ENCODE results near the gene ZNF660.

The ZNF660 gene

GRCh38 chr3:44628716-44629115, 44.0 kb downstream of the ZNF660 start:
- no peak for DNase-seq (ENCODE audit: low read depth)
- no peak for TF ChIP-seq CTCF (IDR thresholded peaks at IDR 0.05; ENCODE audit: low read depth, low read length)
- no peak for TF ChIP-seq POLR2A (IDR thresholded peaks at IDR 0.05; ENCODE audit: extremely low read depth, insufficient read length)
- no peak for TF ChIP-seq MYC (IDR thresholded peaks at IDR 0.05; ENCODE audit: low read depth, low read length)
- no peak for TF ChIP-seq MAX (IDR thresholded peaks at IDR 0.05; ENCODE audit: low read depth, low read length)
- no peak overlapping the region for H3K4me3 ChIP-seq (ENCODE audit: low read depth, low read length)

- DNase-seq (ENCODE audit: low read depth): no peak
- TF ChIP-seq CTCF (IDR thresholded peaks at IDR 0.05; ENCODE audit: low read depth, low read length) (no peak), MAX (IDR thresholded peaks at IDR 0.05; ENCODE audit: low read depth, low read length) (no peak), MYC (IDR thresholded peaks at IDR 0.05; ENCODE audit: low read depth, low read length) (no peak), POLR2A (IDR thresholded peaks at IDR 0.05; ENCODE audit: extremely low read depth, insufficient read length) (no peak)
- H3K4me3 ChIP-seq (ENCODE audit: low read depth, low read length): no peak overlapping the region
Measured at GRCh38 chr3:44632193-44632592, 47.4 kb downstream of the ZNF660 start.

- H3K4me3 ChIP-seq (ENCODE audit: low read depth, low read length): no peak overlapping the region
- TF ChIP-seq MYC (IDR thresholded peaks at IDR 0.05; ENCODE audit: low read depth, low read length) (no peak), MAX (IDR thresholded peaks at IDR 0.05; ENCODE audit: low read depth, low read length) (no peak), CTCF (IDR thresholded peaks at IDR 0.05; ENCODE audit: low read depth, low read length) (no peak), POLR2A (IDR thresholded peaks at IDR 0.05; ENCODE audit: extremely low read depth, insufficient read length) (no peak)
- no peak for DNase-seq (ENCODE audit: low read depth)
Measured at GRCh38 chr3:44642337-44642736, 57.6 kb downstream of the ZNF660 start.

- TF ChIP-seq CTCF (IDR thresholded peaks at IDR 0.05; ENCODE audit: low read depth, low read length) (no peak), MYC (IDR thresholded peaks at IDR 0.05; ENCODE audit: low read depth, low read length) (no peak), POLR2A (IDR thresholded peaks at IDR 0.05; ENCODE audit: extremely low read depth, insufficient read length) (no peak), MAX (IDR thresholded peaks at IDR 0.05; ENCODE audit: low read depth, low read length) (no peak)
- no peak overlapping the region for H3K4me3 ChIP-seq (ENCODE audit: low read depth, low read length)
- DNase-seq (ENCODE audit: low read depth): no peak
Measured at GRCh38 chr3:44643024-44643423, 58.3 kb downstream of the ZNF660 start.

- peak overlapping the region; percentile 89 for H3K4me3 ChIP-seq (ENCODE audit: low read depth, low read length)
- no peak for DNase-seq (ENCODE audit: low read depth)
- TF ChIP-seq POLR2A (IDR thresholded peaks at IDR 0.05; ENCODE audit: extremely low read depth, insufficient read length): no peak
- no peak for TF ChIP-seq MAX (IDR thresholded peaks at IDR 0.05; ENCODE audit: low read depth, low read length)
- TF ChIP-seq CTCF (IDR thresholded peaks at IDR 0.05; ENCODE audit: low read depth, low read length): no peak
- TF ChIP-seq MYC (IDR thresholded peaks at IDR 0.05; ENCODE audit: low read depth, low read length): no peak
Measured at GRCh38 chr3:44647771-44648170, 63.0 kb downstream of the ZNF660 start.

Measured in NB4 (cell line).